MM.1S (cell line): ENCODE measurements around the gene TMEM176B.

Experiments used
- DNase-seq: peaks from one replicate; pipeline ENCODE4 v3.0.0-alpha.2; 2015
- H2AFZ ChIP-seq: fragments of 300-600 bp; sonication (generic); 2 replicates; pipeline ENCODE4 v1.6.0; 2016; ENCODE audit warnings: antibody characterized with exemption, low read length
- H3F3A ChIP-seq: fragments of 300-600 bp; sonication (generic); 2 replicates; pipeline ENCODE4 v1.6.1; 2016; ENCODE audit warnings: mild to moderate bottlenecking, antibody characterized with exemption, low read length, moderate library complexity, mixed read lengths; ENCODE audit not compliant: insufficient read depth
- H3K27ac ChIP-seq: fragments of 300-600 bp; sonication (generic); 2 replicates; pipeline ENCODE4 v1.5.1; 2016; ENCODE audit warnings: mild to moderate bottlenecking, low read length
- H3K27me3 ChIP-seq: fragments of 300-600 bp; sonication (generic); replicated peaks from 2 replicates; pipeline ENCODE4 v1.6.0; 2016; ENCODE audit warnings: low read length; ENCODE audit not compliant: insufficient read depth
- H3K36me3 ChIP-seq: fragments of 300-600 bp; sonication (generic); replicated peaks from 2 replicates; pipeline ENCODE4 v1.6.1; 2016; ENCODE audit warnings: mild to moderate bottlenecking, low read length, mixed read lengths; ENCODE audit not compliant: insufficient read depth
- H3K4me1 ChIP-seq: fragments of 300-600 bp; sonication (generic); 2 replicates; pipeline ENCODE4 v1.6.1; 2016; ENCODE audit warnings: low read length, mixed read lengths
- H3K4me2 ChIP-seq: fragments of 300-600 bp; sonication (generic); 2 replicates; pipeline ENCODE4 v1.6.0; 2016; ENCODE audit warnings: low read depth, low read length
- H3K4me3 ChIP-seq: fragments of 300-600 bp; sonication (generic); 2 replicates; pipeline ENCODE4 v1.5.1; 2016; ENCODE audit warnings: low read length, mixed read lengths
- H3K79me2 ChIP-seq: fragments of 300-600 bp; sonication (generic); 2 replicates; pipeline ENCODE4 v1.6.1; 2016; ENCODE audit warnings: mixed run types, low read length, mixed read lengths
- H3K9ac ChIP-seq: fragments of 300-600 bp; sonication (generic); 2 replicates; pipeline ENCODE4 v1.6.1; 2016; ENCODE audit warnings: low read length, mixed read lengths
- H3K9me2 ChIP-seq: fragments of 300-600 bp; sonication (generic); replicated peaks from 2 replicates; pipeline ENCODE4 v1.6.1; 2016; ENCODE audit warnings: mild to moderate bottlenecking, low read length, mixed read lengths; ENCODE audit not compliant: insufficient read depth
- H3K9me3 ChIP-seq: fragments of 300-600 bp; sonication (generic); replicated peaks from 2 replicates; pipeline ENCODE4 v1.6.1; 2016; ENCODE audit warnings: mild to moderate bottlenecking, low read length, mixed read lengths; ENCODE audit not compliant: insufficient read depth
- H4K20me1 ChIP-seq: fragments of 300-600 bp; sonication (generic); 2 replicates; pipeline ENCODE4 v1.6.1; 2016; ENCODE audit warnings: mild to moderate bottlenecking, low read length, moderate library complexity, mixed read lengths; ENCODE audit not compliant: insufficient read depth
- EZH2 ChIP-seq: fragments of 300-600 bp; sonication (generic); optimal IDR thresholded peaks from 2 replicates; pipeline ENCODE3; 2017; ENCODE audit warnings: low read depth, mild to moderate bottlenecking, antibody characterized with exemption, low read length, mixed read lengths
- EZH2phosphoT487 ChIP-seq: fragments of 300-600 bp; sonication (generic); IDR thresholded peaks from 2 replicates; pipeline ENCODE4 v1.6.1; 2018; ENCODE audit warnings: antibody characterized with exemption, low read length
- TF ChIP-seq, protein P1 (sequence below): fragments of 300-600 bp; sonication (generic); IDR thresholded peaks from 2 replicates; pipeline ENCODE4 v1.5.1; 2016; ENCODE audit warnings: antibody characterized with exemption, low read length, mixed read lengths

TMEM176B gene

DNA sequence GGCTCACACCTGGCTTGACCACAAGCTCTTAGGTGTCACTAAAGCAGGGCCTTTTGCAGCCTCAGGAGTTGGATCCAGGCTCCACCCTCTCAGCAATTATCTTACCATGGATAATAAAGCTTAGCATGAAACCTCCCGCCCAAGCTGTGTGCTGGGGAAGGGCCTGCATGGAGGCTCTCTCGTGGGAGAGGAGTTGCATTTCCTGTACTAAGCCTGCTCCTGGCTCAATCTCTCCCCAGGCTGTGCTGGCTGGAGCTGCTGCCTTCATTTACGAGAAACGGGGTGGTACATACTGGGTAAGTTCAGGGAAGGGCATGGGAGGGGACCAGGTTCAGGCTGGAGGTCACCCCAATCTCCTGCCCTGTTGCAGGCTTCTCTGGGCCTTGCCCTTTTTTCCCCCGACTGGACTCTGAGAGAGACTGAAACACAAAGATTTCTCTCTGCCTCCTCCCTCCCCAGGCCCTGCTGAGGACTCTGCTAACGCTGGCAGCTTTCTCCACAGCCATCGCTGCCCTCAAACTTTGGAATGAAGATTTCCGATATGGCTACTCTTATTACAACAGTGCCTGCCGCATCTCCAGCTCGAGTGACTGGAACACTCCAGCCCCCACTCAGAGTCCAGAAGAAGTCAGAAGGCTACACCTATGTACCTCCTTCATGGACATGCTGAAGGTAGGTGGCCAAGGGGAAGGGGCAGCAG lies 3.1 kb upstream of the TMEM176B start:
- no peak for DNase-seq
- Histone ChIP-seq H3K79me2 (no peaks in the 10 kb centered on the region), H3K27me3 (peaks cover 34% of the 10 kb centered on the region), H3K9me2 (no peaks in the 10 kb centered on the region), H3K27ac (no peak overlapping the region), H3K4me3 (no peak overlapping the region), H4K20me1 (no peaks in the 10 kb centered on the region), H3K9ac (no peak overlapping the region), H3K9me3 (no peaks in the 10 kb centered on the region), H3F3A (no peaks in the 10 kb centered on the region), H3K4me2 (no peak overlapping the region), H3K4me1 (no peaks in the 10 kb centered on the region), H2AFZ (no peak overlapping the region), H3K36me3 (no peaks in the 10 kb centered on the region)
- no peak for TF ChIP-seq EZH2phosphoT487
- TF ChIP-seq, protein P1, sequence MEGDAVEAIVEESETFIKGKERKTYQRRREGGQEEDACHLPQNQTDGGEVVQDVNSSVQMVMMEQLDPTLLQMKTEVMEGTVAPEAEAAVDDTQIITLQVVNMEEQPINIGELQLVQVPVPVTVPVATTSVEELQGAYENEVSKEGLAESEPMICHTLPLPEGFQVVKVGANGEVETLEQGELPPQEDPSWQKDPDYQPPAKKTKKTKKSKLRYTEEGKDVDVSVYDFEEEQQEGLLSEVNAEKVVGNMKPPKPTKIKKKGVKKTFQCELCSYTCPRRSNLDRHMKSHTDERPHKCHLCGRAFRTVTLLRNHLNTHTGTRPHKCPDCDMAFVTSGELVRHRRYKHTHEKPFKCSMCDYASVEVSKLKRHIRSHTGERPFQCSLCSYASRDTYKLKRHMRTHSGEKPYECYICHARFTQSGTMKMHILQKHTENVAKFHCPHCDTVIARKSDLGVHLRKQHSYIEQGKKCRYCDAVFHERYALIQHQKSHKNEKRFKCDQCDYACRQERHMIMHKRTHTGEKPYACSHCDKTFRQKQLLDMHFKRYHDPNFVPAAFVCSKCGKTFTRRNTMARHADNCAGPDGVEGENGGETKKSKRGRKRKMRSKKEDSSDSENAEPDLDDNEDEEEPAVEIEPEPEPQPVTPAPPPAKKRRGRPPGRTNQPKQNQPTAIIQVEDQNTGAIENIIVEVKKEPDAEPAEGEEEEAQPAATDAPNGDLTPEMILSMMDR, result no peak
- no peak for TF ChIP-seq EZH2

DNA sequence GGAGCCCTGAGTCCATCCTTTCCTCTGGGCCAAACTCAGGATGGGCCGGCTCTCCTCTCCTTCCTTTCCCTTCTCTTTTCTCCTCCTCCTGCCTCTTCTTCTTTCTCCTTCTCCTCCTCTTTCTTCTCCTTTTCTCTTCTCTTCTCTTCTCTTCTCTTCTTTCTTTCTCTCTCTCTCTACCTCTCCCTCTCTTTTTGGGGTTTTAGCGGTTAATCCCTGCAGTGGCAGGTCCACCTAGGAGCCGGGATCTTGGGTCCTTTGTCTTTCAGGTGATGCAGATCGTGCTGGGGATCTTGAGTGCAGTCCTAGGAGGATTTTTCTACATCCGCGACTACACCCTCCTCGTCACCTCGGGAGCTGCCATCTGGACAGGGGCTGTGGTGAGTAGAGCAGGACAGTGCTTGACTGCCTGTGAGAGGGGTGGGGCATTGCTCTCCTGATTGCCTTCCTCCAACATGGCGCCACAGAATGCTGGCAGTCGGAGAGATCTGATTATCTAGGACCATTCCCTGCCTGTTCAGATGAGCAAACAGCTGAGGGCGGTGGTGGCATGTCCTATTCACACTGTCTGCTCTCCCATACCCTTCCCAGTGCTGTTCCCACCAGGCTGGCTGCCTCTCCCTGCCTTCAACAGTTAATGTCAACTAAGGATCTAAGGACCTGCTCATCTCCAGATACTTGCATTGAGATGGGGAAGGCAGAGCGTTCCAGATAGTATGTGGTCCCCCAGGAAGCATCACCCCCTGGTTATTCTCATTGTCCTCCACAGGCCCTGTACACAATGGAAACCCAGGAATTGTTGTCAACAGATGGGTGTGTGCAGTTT lies 2.0 kb upstream of the TMEM176B start:
- Histone ChIP-seq H3K4me1 (no peaks in the 10 kb centered on the region), H3K27ac (no peak overlapping the region)

DNA sequence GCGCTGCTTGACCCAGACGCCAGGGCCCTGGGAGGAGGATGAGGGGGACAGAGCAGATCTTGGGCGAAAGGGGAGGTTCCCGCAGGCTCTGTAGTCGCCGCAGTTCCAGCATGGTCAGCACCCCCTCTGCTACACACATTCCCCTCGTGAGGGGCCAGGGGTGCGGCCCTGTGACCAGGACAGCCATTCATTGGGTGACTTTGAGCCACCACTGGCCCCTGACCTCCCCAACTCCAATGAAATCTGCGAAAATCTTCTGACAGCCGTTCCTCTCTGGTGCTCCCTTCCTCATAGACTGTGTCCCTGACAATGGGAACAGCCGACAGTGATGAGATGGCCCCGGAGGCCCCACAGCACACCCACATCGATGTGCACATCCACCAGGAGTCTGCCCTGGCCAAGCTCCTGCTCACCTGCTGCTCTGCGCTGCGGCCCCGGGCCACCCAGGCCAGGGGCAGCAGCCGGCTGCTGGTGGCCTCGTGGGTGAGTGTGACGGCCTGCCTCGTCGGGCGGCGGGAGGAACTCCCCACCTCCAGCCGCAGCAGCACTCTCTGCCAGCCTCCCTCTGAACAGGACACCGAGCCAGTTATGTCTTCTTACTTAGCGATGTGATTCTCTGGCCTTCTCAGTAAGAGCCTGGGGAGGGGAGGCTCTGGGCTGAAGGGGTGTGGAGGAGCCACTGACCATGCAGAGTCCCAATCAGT lies 1.2 kb upstream of the TMEM176B start:
- no peaks in the 10 kb centered on the region for H3K9me2 ChIP-seq
- H3F3A ChIP-seq, result no peaks in the 10 kb centered on the region
- H2AFZ ChIP-seq, result no peak overlapping the region
- no peak for DNase-seq
- H3K79me2 ChIP-seq, result no peaks in the 10 kb centered on the region
- no peaks in the 10 kb centered on the region for H3K4me1 ChIP-seq
- no peak overlapping the region for H3K27ac ChIP-seq
- no peaks in the 10 kb centered on the region for H3K36me3 ChIP-seq
- peaks cover 34% of the 10 kb centered on the region for H3K27me3 ChIP-seq
- H3K9ac ChIP-seq, result no peak overlapping the region
- no peak overlapping the region for H3K4me2 ChIP-seq
- H3K9me3 ChIP-seq, result no peaks in the 10 kb centered on the region
- TF ChIP-seq EZH2phosphoT487, result no peak
- TF ChIP-seq, protein P1, result no peak
- no peak for TF ChIP-seq EZH2
- H4K20me1 ChIP-seq, result no peaks in the 10 kb centered on the region
- H3K4me3 ChIP-seq, result no peak overlapping the region

More for the DNA sequence above, 2.0 kb upstream of the TMEM176B start:
- no peak overlapping the region for H3K9ac ChIP-seq
- TF ChIP-seq EZH2, result no peak
- no peak for TF ChIP-seq EZH2phosphoT487
- TF ChIP-seq, protein P1, result no peak
- no peaks in the 10 kb centered on the region for H3K9me3 ChIP-seq
- H4K20me1 ChIP-seq, result no peaks in the 10 kb centered on the region
- H3K27me3 ChIP-seq, result peaks cover 34% of the 10 kb centered on the region
- H3K4me3 ChIP-seq, result no peak overlapping the region
- no peak overlapping the region for H2AFZ ChIP-seq
- H3K36me3 ChIP-seq, result no peaks in the 10 kb centered on the region
- no peaks in the 10 kb centered on the region for H3K9me2 ChIP-seq
- DNase-seq, result no peak
- H3K4me2 ChIP-seq, result no peak overlapping the region
- no peaks in the 10 kb centered on the region for H3K79me2 ChIP-seq
- H3F3A ChIP-seq, result no peaks in the 10 kb centered on the region
